GM10266 (cell line): ENCODE measurements around the gene CCL16.
A peak's percentile ranks its signal among the peaks of the same experiment; 100 is the strongest.

Experiments used
- DNase-seq: peaks from one replicate; pipeline ENCODE4 v3.0.0; 2012; ENCODE audit errors: extremely low spot score
- TF ChIP-seq, protein P1 (sequence below): IDR thresholded peaks from 2 replicates; pipeline ENCODE4 v1.5.1; 2012; ENCODE audit warnings: mild to moderate bottlenecking, low read depth; ENCODE audit not compliant: control insufficient read depth, insufficient read depth; ENCODE audit errors: missing control alignments

The CCL16 gene

DNA sequence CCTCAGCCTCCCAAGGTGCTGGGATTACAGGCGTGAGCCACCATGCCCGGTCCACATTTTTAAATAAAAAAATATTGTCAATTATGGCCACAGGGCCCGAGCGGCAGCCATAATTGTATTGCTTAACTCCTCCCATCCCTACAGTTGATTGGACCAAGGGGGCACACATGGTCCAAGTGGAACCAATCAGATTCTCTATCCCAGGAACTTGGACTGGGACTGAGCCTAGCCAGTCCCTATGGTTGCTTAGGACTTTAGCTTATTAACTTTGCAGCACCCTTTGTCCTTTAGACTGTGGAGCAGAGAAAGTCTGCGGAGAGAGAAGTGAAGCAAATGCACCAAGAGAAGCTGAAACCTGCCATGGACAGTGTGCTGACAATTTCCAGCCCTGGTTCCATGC is 45.2 kb downstream of the CCL16 start:
- DNase-seq: no peak
- TF ChIP-seq, protein P1, sequence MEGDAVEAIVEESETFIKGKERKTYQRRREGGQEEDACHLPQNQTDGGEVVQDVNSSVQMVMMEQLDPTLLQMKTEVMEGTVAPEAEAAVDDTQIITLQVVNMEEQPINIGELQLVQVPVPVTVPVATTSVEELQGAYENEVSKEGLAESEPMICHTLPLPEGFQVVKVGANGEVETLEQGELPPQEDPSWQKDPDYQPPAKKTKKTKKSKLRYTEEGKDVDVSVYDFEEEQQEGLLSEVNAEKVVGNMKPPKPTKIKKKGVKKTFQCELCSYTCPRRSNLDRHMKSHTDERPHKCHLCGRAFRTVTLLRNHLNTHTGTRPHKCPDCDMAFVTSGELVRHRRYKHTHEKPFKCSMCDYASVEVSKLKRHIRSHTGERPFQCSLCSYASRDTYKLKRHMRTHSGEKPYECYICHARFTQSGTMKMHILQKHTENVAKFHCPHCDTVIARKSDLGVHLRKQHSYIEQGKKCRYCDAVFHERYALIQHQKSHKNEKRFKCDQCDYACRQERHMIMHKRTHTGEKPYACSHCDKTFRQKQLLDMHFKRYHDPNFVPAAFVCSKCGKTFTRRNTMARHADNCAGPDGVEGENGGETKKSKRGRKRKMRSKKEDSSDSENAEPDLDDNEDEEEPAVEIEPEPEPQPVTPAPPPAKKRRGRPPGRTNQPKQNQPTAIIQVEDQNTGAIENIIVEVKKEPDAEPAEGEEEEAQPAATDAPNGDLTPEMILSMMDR: no peak

DNA sequence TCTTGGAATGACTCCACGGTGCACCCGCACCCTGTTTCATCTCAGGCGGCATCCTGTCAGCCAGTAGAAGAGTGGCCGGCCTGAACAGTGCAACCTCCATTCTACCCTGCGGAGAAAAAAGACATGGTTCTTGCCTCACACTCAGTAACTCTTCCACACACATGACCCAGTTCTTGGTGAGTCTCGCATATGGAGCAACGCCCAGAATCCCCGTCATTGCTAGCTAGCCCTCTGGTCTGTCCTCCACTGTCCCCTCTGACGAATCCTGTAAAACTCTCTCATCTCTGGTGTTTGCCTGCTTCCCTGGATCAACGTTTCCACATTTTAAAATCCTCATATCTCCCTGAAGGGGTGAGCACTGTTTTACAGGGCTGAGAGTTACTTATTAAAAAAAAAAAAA is 46.5 kb downstream of the CCL16 start:
- TF ChIP-seq, protein P1: no peak
- DNase-seq: no peak

DNA sequence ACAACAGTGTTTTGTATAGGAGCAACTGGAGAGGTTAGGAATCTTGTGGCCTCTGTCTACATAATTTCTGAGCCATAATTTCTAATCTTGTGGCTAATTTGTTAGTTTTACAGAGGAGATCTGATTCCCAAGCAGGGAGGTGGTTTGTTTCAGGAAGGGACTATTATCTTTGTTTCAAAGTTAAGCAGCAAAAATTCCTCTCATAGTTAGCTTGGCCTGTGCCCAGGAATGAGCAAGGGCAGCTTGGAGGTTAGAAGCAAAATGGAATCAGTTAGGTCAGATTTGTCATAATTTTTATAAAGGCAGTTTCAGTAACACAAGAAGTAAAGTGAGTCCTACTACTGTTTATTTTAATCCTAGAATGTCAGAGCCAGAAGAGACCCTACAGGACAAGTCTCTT is 48.7 kb downstream of the CCL16 start:
- TF ChIP-seq, protein P1: no peak
- DNase-seq: no peak

DNA sequence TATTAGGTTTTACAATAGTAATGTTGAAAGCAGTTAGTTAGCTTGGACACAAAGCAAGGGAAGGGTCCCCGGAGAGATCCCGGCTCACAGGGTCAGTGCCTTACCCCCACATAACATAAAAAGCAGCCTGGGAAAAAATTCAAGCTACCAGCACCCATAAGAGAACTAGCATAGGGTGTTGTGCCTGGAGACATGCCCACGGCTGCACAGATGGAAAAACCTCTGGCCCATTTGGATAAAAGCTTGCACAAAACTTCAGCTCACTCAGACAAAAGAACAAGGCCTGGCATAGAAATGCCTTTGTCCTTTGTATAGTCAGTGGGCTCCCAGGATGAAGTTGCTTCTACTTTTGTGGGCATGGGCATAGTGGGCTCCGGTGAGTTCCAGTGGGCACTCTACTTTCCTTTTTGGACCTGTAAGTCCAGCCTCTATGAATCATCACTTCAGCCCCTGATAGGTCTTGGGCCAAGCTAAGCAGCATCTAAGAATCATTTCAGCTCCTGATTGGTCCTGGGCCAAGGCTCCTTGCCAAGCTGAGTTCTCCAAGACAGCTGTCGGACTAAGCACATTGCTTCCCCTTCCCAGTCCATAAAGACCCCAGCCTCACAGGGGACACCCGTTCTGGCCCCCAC is 49.4 kb downstream of the CCL16 start:
- DNase-seq: no peak

DNA sequence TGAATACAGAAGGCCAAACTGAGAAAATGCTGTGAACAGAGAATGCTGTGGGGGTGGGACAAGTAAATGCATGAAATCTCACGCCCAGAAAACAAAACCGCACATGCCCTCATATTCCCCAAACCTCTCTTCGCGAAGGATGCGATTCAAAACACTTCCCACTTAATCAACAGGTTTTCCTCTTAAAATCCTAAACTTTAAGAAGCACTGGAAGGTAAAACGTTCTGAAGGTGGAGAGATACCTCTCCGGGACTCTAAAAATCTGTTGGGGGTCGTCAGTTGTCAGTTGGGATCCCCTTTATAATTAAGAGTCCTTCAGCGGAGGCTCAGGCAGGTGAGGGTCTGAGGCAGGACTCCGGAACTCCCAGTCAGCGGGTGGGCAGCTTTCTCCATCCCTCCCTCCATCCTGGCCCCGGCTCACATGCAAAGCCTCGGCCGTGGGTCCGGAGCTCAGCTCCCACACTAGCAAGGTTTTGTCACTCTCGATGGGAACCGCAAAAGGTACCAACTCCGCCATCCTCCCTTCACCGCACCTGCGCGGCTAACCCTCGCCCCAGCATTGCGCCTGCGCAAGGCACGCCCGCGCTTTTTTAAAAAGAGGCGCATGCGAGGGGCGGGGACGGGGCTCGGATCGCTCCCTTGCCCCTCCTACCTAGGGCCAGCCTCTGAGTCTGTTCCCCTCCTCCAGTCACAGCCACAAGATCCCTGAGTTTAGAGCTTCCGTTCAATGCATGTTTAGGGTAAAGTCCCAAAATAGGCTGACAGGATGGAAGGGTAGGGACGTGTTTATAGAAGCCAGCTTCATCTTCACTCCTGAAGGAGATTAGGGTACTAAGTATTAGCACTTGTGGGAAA is 50.9 kb downstream of the CCL16 start, which contains the start of gene RDM1:
TSS of gene RDM1 (minus strand) at position 563 of the 855 bp plus-strand sequence. CDS start at position 517, 46 bp downstream.
- peak; percentile 89 for DNase-seq
- TF ChIP-seq, protein P1: no peak

More for the DNA sequence above, 49.4 kb downstream of the CCL16 start:
- TF ChIP-seq, protein P1: no peak

DNA sequence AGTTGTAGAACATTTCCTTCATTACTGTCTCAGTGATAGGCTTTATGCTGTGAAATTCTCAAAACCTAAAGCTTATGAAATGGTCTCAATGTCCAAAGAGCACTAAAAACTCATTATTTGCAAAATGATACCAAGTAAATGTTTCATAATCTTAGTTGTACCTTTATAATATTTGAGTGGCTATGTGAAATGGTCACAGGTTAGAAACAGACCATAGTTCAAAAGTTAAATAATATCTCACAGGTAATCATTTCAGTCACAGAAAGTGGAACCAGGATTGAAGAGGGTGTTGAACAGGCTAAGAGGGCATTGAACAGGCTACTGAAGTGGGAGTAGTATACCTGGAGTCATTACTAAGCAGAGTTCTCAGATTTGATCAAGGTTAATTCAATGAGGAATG is 53.6 kb downstream of the CCL16 start:
- DNase-seq: no peak
- TF ChIP-seq, protein P1: no peak
